Suprapubic skin (tissue), 4 donors: ENCODE measurements around the gene SLC8A1. TPM values are rescaled to one million over a fixed set of nuclear protein-coding genes. Genes with fewer than 3 reads are reported as not detected.

Experiments
- DNase-seq, 2 donors: peaks; one replicate each; pipeline ENCODE4 v3.0.0-alpha.2; 2019; ENCODE audit warnings: low spot score in 2 of 2
- H3K27ac ChIP-seq: fragments of 200-600 bp; sonication (generic); one replicate; pipeline ENCODE4 v1.5.1; 2019
- H3K27me3 ChIP-seq: fragments of 200-600 bp; sonication (generic); one replicate; pipeline ENCODE4 v1.5.1; 2019
- H3K36me3 ChIP-seq: fragments of 200-600 bp; sonication (generic); one replicate; pipeline ENCODE4 v1.5.1; 2019
- H3K4me1 ChIP-seq: fragments of 200-600 bp; sonication (generic); one replicate; pipeline ENCODE4 v1.5.1; 2019
- H3K4me3 ChIP-seq: fragments of 200-600 bp; sonication (generic); one replicate; pipeline ENCODE4 v1.5.1; 2019; ENCODE audit warnings: mild to moderate bottlenecking
- H3K9me3 ChIP-seq: fragments of 200-600 bp; sonication (generic); one replicate; pipeline ENCODE4 v1.5.1; 2019
- EP300 ChIP-seq: sonication (generic); formaldehyde crosslinking; IDR thresholded peaks from one replicate; pipeline ENCODE4 v1.6.1; 2017; ENCODE audit warnings: antibody characterized with exemption
- POLR2A ChIP-seq, 2 donors: fragments of 450-650 bp; IDR thresholded peaks; one replicate each; pipeline ENCODE4 v1.6.1; 2017; ENCODE audit warnings: antibody characterized with exemption in 2 of 2, mild to moderate bottlenecking in 2 of 2, moderate library complexity in 2 of 2
- POLR2AphosphoS5 ChIP-seq, 3 donors: sonication (generic); formaldehyde crosslinking; IDR thresholded peaks; one replicate each; pipeline ENCODE4 v1.6.1; 2017; ENCODE audit warnings: antibody characterized with exemption in 3 of 3
- WGBS: methylation state at CpG from one replicate; pipeline ENCODE4 v1.1.5; 2018; 5-methylcytosine and 5-hydroxymethylcytosine counted together
- total RNA-seq, 4 donors: library from RNA; depleted of rRNA; stranded (reverse); fragments of >200 nt; gene quantifications; one replicate each; pipeline ENCODE4 v1.1.0, GENCODE V29; 2016
- TF ChIP-seq, protein P1 (sequence below), 2 donors: fragments of 200-600 bp in 1 of 2; fragments of 450-650 bp in 1 of 2; sonication (generic) in 1 of 2; IDR thresholded peaks; one replicate each; pipeline ENCODE4 v1.5.1; 2016 to 2019; ENCODE audit warnings: antibody characterized with exemption in 2 of 2, mild to moderate bottlenecking in 1 of 2, moderate library complexity in 1 of 2

The SLC8A1 gene
- total RNA-seq, 4 donors from 2014 or later, result 2.4 to 14.4 (median 9.9) TPM

DNA sequence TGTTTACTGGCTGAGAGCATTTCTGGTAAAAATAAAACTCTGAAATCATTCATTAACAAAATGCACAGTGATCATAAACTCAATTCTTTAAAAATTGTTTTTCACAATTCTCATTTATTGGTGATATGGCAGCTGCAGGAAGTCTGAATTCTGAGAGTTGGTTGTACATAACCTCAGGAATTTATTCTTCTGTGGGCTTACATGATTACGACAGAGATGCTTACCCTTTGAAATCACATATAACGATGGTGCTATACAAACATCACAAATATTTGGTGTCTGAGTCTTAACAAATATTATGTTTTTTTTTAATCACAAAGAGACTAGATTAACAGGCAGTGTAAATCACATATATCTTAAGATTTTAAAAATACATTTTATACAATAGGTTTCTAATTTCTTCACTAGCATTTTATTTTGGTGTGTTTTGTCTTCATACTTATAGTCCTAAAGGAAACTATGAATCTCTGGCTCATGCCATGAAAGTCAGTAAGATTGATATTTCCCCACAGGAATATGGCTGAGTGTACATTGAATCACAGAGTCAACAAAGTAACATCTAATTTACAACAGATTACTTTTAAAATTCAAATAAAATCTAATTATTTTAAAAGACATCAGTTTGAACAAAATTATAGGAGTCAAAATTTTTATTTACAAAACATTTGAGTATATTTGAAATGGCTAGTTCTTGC lies 354.1 kb downstream of the SLC8A1 start:
- H3K36me3 ChIP-seq, result no peaks in the 10 kb centered on the region
- H3K27me3 ChIP-seq, result no peaks in the 10 kb centered on the region
- peaks cover 4% of the 10 kb centered on the region for H3K4me1 ChIP-seq
- no peaks in the 10 kb centered on the region for H3K9me3 ChIP-seq
- TF ChIP-seq POLR2AphosphoS5 (IDR thresholded peaks at IDR 0.05) (no peak), EP300 (no peak), POLR2A (IDR thresholded peaks at IDR 0.05) (no peak)
- TF ChIP-seq, protein P1, sequence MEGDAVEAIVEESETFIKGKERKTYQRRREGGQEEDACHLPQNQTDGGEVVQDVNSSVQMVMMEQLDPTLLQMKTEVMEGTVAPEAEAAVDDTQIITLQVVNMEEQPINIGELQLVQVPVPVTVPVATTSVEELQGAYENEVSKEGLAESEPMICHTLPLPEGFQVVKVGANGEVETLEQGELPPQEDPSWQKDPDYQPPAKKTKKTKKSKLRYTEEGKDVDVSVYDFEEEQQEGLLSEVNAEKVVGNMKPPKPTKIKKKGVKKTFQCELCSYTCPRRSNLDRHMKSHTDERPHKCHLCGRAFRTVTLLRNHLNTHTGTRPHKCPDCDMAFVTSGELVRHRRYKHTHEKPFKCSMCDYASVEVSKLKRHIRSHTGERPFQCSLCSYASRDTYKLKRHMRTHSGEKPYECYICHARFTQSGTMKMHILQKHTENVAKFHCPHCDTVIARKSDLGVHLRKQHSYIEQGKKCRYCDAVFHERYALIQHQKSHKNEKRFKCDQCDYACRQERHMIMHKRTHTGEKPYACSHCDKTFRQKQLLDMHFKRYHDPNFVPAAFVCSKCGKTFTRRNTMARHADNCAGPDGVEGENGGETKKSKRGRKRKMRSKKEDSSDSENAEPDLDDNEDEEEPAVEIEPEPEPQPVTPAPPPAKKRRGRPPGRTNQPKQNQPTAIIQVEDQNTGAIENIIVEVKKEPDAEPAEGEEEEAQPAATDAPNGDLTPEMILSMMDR (IDR thresholded peaks at IDR 0.05), result no peak
- H3K27ac ChIP-seq, result no peak overlapping the region
- no peak overlapping the region for H3K4me3 ChIP-seq
- no peak for DNase-seq
- WGBS, result 81% methylated on average over 2 of the region's 2 CpGs

DNA sequence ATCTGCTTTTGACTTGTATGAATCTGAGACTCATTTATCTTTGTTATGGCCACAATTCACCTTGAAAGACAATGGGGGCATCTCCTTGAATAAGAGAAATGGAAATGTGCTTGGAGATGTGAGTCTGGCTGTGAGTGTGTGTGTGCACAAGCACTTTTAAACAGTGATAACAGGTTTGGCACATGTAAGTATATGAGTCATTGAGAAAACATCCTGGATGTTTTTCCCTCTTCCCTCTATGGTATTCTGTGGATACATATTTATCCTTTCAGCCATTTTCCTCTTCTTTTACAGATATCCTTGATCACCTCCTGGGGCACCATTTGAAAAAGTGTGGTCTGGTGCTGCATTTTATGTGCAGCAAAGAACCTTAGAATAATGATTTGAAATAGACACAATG lies 355.5 kb downstream of the SLC8A1 start:
- no peaks in the 10 kb centered on the region for H3K9me3 ChIP-seq
- H3K36me3 ChIP-seq, result no peaks in the 10 kb centered on the region
- no peak overlapping the region for H3K4me3 ChIP-seq
- H3K27me3 ChIP-seq, result no peaks in the 10 kb centered on the region
- TF ChIP-seq EP300, result no peak
- TF ChIP-seq POLR2AphosphoS5 (IDR thresholded peaks at IDR 0.05), result no peak
- peaks cover 4% of the 10 kb centered on the region for H3K4me1 ChIP-seq
- no peak overlapping the region for H3K27ac ChIP-seq
- no peak for DNase-seq

DNA sequence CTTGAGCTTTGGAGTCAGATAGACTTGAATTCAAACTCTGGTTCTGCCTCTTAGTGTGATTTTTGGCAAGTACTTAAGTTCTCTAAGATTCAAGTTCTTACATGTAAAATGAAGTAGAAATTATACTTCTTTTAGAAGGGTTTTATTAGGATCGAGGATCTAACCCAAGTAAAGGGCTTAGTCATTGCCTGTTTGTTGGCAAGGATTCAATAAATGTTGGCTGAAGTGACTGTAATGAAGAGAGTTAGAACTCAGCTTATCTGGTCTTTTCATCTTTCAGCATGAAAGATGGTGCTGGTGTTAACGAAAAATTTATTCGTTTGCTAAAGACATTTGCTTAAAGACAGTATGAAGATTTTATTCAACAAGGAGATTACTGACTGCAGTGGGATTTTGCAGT lies 356.9 kb downstream of the SLC8A1 start:
- Histone ChIP-seq H3K36me3 (no peaks in the 10 kb centered on the region), H3K4me1 (peaks cover 4% of the 10 kb centered on the region), H3K27ac (no peak overlapping the region), H3K4me3 (no peak overlapping the region), H3K9me3 (no peaks in the 10 kb centered on the region), H3K27me3 (no peaks in the 10 kb centered on the region)
- 28% methylated on average over 3 of the region's 3 CpGs for WGBS
- TF ChIP-seq, protein P1 (IDR thresholded peaks at IDR 0.05), result no peak
- no peak for TF ChIP-seq POLR2AphosphoS5 (IDR thresholded peaks at IDR 0.05)
- TF ChIP-seq EP300, result no peak
- TF ChIP-seq POLR2A (IDR thresholded peaks at IDR 0.05), result no peak
- DNase-seq, result no peak

DNA sequence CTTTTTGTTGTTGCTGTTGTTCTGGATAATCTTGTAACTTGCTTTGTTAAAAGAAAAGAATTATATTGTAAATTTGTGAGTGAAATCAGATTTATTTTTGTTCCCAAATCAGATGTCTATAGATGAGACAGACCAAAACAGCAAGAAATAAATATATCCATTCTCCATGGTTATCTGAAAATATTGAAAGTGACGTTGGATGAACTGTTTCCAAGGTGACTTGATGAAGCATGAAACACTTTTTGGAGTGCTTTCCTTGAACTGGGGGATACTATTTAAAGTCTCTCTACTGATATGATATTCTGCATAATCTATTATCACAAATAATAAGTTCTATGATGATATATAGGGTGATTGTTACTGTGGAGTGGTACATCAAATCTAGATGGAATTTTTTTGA lies 357.4 kb downstream of the SLC8A1 start:
- Histone ChIP-seq H3K4me1 (peaks cover 4% of the 10 kb centered on the region), H3K36me3 (no peaks in the 10 kb centered on the region), H3K27ac (no peak overlapping the region), H3K27me3 (no peaks in the 10 kb centered on the region), H3K9me3 (no peaks in the 10 kb centered on the region), H3K4me3 (no peak overlapping the region)
- no peak for DNase-seq
- 55% methylated on average over 1 of the region's 1 CpG for WGBS
- TF ChIP-seq POLR2AphosphoS5 (IDR thresholded peaks at IDR 0.05) (no peak), POLR2A (IDR thresholded peaks at IDR 0.05) (no peak), EP300 (no peak)
- TF ChIP-seq, protein P1 (IDR thresholded peaks at IDR 0.05), result no peak

DNA sequence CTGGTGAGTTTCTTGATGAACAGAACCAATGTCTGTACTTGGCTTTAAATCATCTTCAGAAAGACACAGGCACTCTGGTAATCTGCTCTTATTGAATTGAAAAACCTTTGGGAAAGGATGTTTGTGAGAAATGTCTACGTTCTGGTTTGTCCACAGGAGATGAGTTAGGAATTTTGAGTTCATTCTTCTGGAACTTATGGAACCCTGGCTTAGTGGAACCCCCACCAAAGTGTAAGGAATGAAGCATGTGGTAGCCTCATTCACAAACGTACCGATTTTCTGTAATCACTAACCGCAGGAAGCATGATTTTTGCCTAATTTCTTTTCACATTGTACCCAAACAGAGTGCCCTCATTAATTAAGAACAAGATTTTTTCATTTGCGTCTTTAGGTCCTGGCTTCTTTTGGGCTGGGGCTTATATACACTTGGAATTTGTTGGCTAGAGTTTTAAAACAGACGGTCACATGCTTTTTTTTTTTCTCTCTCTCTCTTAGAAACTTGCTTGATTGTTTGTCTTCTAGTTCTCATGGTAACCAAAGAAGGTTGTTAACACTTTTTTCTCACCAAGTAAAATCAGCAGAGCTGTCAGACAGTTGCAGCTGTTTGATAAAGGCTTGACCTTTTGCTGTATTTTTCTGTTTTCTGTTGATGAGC lies 358.7 kb downstream of the SLC8A1 start:
- DNase-seq, result no peak
- no peak overlapping the region for H3K27ac ChIP-seq
- peaks cover 4% of the 10 kb centered on the region for H3K4me1 ChIP-seq
- no peaks in the 10 kb centered on the region for H3K9me3 ChIP-seq
- TF ChIP-seq EP300 (no peak), POLR2A (IDR thresholded peaks at IDR 0.05) (no peak), POLR2AphosphoS5 (IDR thresholded peaks at IDR 0.05) (no peak)
- TF ChIP-seq, protein P1 (IDR thresholded peaks at IDR 0.05), result no peak
- WGBS, result 34% methylated on average over 6 of the region's 6 CpGs
- H3K27me3 ChIP-seq, result no peaks in the 10 kb centered on the region
- H3K36me3 ChIP-seq, result no peaks in the 10 kb centered on the region
- no peak overlapping the region for H3K4me3 ChIP-seq
